Gastroesophageal sphincter (tissue), 4 donors: ENCODE data around the gene FRMD4B. TPM values are rescaled to one million over a fixed set of nuclear protein-coding genes. Genes with fewer than 3 reads are reported as not detected.

Source experiments
- ATAC-seq: fragments of 150-250 bp; one replicate; pipeline ENCODE4 v1.9.1; 2016; ENCODE audit warnings: mild to moderate bottlenecking, moderate library complexity
- H3K27ac ChIP-seq, 4 donors: fragments of 200-600 bp; sonication (generic) in 3 of 4; 1 replicate in 3 of 4; 2 replicates in 1 of 4; pipeline ENCODE4 v1.5.1; 2016 to 2019
- H3K27me3 ChIP-seq: fragments of 200-600 bp; sonication (generic); one replicate; pipeline ENCODE4 v1.5.1; 2019
- H3K36me3 ChIP-seq, 2 donors: fragments of 200-600 bp; sonication (generic); one replicate each; pipeline ENCODE4 v1.5.1; 2019; ENCODE audit warnings: control low read depth in 1 of 2
- H3K4me1 ChIP-seq, 3 donors: fragments of 200-600 bp; sonication (generic); 1 replicate in 2 of 3; 2 replicates in 1 of 3; pipeline ENCODE4 v1.5.1; 2016 to 2019; ENCODE audit warnings: control low read depth in 2 of 3
- H3K4me3 ChIP-seq, 2 donors: fragments of 200-600 bp; sonication (generic); one replicate each; pipeline ENCODE4 v1.5.1; 2019; ENCODE audit warnings: mild to moderate bottlenecking in 1 of 2, moderate library complexity in 1 of 2
- H3K9me3 ChIP-seq, 3 donors: fragments of 200-600 bp; sonication (generic); one replicate each; pipeline ENCODE4 v1.5.1; 2017 to 2019; ENCODE audit warnings: control low read depth in 2 of 3
- CTCF ChIP-seq, 4 experiments: fragments of 200-600 bp in 2 of 4; fragments of 450-650 bp in 2 of 4; sonication (generic) in 1 of 4; IDR thresholded peaks; one replicate each; pipeline ENCODE4 v1.5.1; 2017 to 2019; ENCODE audit warnings: antibody characterized with exemption in 4 of 4, mild to moderate bottlenecking in 2 of 4, moderate library complexity in 2 of 4
- EP300 ChIP-seq: sonication (generic); formaldehyde crosslinking; IDR thresholded peaks from one replicate; pipeline ENCODE4 v1.6.1; 2017; ENCODE audit warnings: antibody characterized with exemption, mild to moderate bottlenecking
- POLR2A ChIP-seq, 2 donors: fragments of 450-650 bp; IDR thresholded peaks; one replicate each; pipeline ENCODE4 v1.6.1; 2017; ENCODE audit warnings: antibody characterized with exemption in 2 of 2, mild to moderate bottlenecking in 2 of 2, moderate library complexity in 1 of 2
- POLR2AphosphoS5 ChIP-seq: sonication (generic); formaldehyde crosslinking; IDR thresholded peaks from one replicate; pipeline ENCODE4 v1.6.1; 2017; ENCODE audit warnings: antibody characterized with exemption
- WGBS, 2 donors: methylation state at CpG; one replicate each; pipeline ENCODE4 v1.1.5; 2018; ENCODE audit warnings: low coverage in 1 of 2; 5-methylcytosine and 5-hydroxymethylcytosine counted together
- total RNA-seq, 4 donors: library from RNA; depleted of rRNA; stranded (reverse); fragments of >200 nt; gene quantifications; one replicate each; pipeline ENCODE4 v1.1.0, GENCODE V29; 2016

FRMD4B gene
- total RNA-seq, 4 donors from 2014 or later: 7.1 to 22.3 (median 19.8) TPM

GRCh38 chr3:69353088-69353478, 32.8 kb downstream of the FRMD4B start:
- Histone ChIP-seq H3K27ac (peak overlapping the region in 3 of 4 donors; percentile 4 to 37 (median 18)), H3K4me3 (peak overlapping the region; percentile 12 to 35), H3K27me3 (no peaks in the 10 kb centered on the region), H3K36me3 (no peaks in the 10 kb centered on the region), H3K4me1 (no peaks in the 10 kb centered on the region), H3K9me3 (no peaks in the 10 kb centered on the region)
- no peak for ATAC-seq
- TF ChIP-seq CTCF (IDR thresholded peaks at IDR 0.05): no peak
- no peak for TF ChIP-seq POLR2AphosphoS5
- no peak for TF ChIP-seq POLR2A (IDR thresholded peaks at IDR 0.05)
- TF ChIP-seq EP300: no peak
- WGBS, 2 donors: 62 to 68% methylated on average over 4 of the region's 4 CpGs

GRCh38 chr3:69352305-69353087, 33.4 kb downstream of the FRMD4B start:
- WGBS, 2 donors: 66 to 77% methylated on average over 6 of the region's 6 CpGs
- H3K4me3 ChIP-seq: peak overlapping the region; percentile 12 to 35
- no peaks in the 10 kb centered on the region for H3K27me3 ChIP-seq
- TF ChIP-seq CTCF (IDR thresholded peaks at IDR 0.05) (no peak), EP300 (no peak), POLR2AphosphoS5 (no peak), POLR2A (IDR thresholded peaks at IDR 0.05) (no peak)
- no peaks in the 10 kb centered on the region for H3K9me3 ChIP-seq
- H3K27ac ChIP-seq: peak overlapping the region in 2 of 4 donors; percentile 4 to 37
- H3K4me1 ChIP-seq: no peaks in the 10 kb centered on the region
- no peaks in the 10 kb centered on the region for H3K36me3 ChIP-seq
- no peak for ATAC-seq

GRCh38 chr3:69343875-69344274, 42.0 kb downstream of the FRMD4B start:
- WGBS, 2 donors: 100% methylated on average over 1 to 4 of the region's 4 CpGs
- H3K27me3 ChIP-seq: no peaks in the 10 kb centered on the region
- no peak for TF ChIP-seq POLR2AphosphoS5
- TF ChIP-seq EP300: no peak
- no peak for TF ChIP-seq POLR2A (IDR thresholded peaks at IDR 0.05)
- TF ChIP-seq CTCF (IDR thresholded peaks at IDR 0.05): no peak
- peaks cover 0 to 23% (median 0%) of the 10 kb centered on the region in 3 donors for H3K9me3 ChIP-seq
- H3K4me3 ChIP-seq: no peak overlapping the region
- no peak overlapping the region for H3K27ac ChIP-seq
- peaks cover 0 to 15% (median 6%) of the 10 kb centered on the region in 3 donors for H3K4me1 ChIP-seq
- H3K36me3 ChIP-seq: no peaks in the 10 kb centered on the region
- ATAC-seq: no peak

GRCh38 chr3:69342074-69342473, 43.8 kb downstream of the FRMD4B start:
- Histone ChIP-seq H3K4me1 (peaks cover 0 to 15% (median 6%) of the 10 kb centered on the region in 3 donors), H3K4me3 (no peak overlapping the region), H3K27ac (no peak overlapping the region), H3K9me3 (peaks cover 0 to 22% (median 0%) of the 10 kb centered on the region in 3 donors), H3K27me3 (no peaks in the 10 kb centered on the region), H3K36me3 (no peaks in the 10 kb centered on the region)
- TF ChIP-seq POLR2AphosphoS5 (no peak), EP300 (no peak)
- ATAC-seq: no peak

- Histone ChIP-seq H3K27me3 (no peaks in the 10 kb centered on the region), H3K4me1 (peaks cover 0 to 15% (median 6%) of the 10 kb centered on the region in 3 donors), H3K36me3 (no peaks in the 10 kb centered on the region), H3K27ac (no peak overlapping the region), H3K9me3 (peaks cover 0 to 5% (median 0%) of the 10 kb centered on the region in 3 donors), H3K4me3 (no peak overlapping the region)
- 100% methylated on average over 1 of the region's 1 CpG; no CpG with 5 or more reads in 1 of the 2 donors for WGBS, 2 donors
- TF ChIP-seq EP300: no peak
- TF ChIP-seq POLR2AphosphoS5: no peak
- no peak for TF ChIP-seq POLR2A (IDR thresholded peaks at IDR 0.05)
- no peak for TF ChIP-seq CTCF (IDR thresholded peaks at IDR 0.05)
- ATAC-seq: peak; percentile 28
These were observed 46.1 kb downstream of the FRMD4B start for GRCh38 chr3:69339760-69340159.
